GM21360 (cell line): Measurements from ENCODE around the gene RAB7A.
"Not testable (repeated sequence)": the region's sequence is repeated elsewhere in the genome, so short reads cannot be mapped to it uniquely, and the experiment has no call there.

Experiments used
- ATAC-seq: cut with Tn5 transposase; IDR thresholded peaks from one replicate; pipeline ENCODE4 v1.9.1; 2021; ENCODE audit warnings: mild to moderate bottlenecking, moderate library complexity; ENCODE audit not compliant: unreplicated experiment

The RAB7A gene

DNA sequence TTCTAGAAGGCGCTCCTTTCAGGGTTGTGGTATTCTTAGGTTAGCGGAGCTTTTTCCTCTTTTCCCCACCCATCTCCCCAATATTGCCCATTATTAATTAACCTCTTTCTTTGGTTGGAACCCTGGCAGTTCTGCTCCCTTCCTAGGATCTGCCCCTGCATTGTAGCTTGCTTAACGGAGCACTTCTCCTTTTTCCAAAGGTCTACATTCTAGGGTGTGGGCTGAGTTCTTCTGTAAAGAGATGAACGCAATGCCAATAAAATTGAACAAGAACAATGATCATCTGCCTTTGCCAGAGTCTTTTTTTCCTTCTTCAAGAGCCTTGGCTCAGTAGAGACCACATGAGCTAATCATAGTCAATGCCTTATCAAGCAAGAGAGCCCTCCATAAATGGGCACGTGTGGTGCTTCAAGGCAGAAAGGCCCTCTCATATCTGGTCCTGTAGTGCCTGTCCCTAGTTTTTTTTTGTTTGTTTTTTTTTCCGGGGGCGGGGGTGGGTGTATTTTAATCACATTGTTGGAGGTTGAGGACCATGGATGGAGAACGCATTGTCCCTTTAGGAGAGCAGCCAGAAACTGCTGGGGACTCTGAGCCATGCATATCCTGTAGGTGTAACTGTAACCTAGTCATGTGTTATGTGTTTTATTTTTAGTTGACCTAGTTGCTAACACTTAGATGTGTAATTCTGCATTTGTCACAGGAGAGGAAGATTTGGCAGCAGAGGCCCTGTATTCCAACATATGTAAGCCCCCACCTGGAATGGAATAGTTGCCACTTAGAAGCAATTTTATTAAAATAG is 88.7 kb downstream of the RAB7A start:
- no peak for ATAC-seq

DNA sequence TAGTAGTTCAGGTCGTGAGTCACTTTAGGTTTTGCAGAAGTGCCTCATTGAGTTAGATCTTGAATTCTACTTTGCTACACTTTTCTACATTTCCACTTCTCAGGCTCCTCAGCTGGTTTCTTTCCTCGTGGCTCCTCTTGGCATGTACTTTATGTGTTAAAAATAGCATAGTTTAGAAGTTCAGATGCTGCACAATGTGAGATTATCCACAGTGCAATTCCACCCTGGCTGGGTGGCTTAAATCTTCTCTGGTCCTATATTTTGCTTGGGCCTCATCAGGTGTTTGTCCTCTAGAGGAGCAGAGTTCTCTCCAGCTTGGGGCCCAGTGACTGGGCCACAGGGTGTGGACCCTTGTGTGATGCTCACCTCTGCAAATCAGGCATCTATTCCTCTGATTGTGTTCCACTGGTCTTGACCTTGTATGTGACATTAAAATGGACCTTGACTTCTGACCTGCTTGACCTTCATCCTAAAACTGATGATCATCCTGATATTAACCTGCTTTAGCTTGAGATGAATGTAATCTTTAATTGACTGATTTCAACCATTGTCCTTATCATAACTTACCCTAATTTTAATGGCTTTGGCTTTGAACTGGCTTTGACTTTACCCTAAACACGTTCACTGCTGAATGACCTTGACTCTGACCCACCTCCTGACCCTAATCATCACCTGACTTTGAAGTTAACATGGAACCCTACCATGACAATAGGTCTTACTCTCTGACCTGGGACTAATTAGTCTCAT is 89.5 kb downstream of the RAB7A start:
- ATAC-seq, result no peak

DNA sequence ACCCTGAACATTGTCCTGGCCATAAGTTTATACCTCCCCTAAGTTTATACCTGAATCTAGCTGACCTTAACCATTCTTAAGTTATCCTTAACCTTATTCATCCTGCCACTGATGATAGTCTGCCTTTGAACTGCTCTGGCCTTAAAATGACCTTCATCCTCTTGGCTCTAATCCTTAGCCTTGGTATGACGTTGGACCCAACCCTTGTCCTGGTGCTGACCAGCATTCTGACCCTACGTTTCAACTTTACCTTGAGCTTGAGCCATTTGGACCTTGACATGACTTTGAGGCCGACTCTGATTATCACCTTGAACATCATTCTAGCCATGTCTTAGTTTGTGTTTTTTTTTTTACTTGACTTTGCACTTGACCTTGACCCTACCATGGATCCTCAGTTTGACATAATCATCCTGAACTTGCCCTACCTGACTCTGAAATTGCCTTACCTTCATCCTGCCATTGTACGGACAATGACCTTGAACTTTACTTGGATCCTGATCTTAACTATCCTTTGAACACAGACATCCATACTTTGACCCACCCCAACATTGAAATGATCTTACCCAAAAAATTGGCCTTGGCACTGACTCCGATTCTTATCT is 92.3 kb downstream of the RAB7A start:
- ATAC-seq, result no peak

DNA sequence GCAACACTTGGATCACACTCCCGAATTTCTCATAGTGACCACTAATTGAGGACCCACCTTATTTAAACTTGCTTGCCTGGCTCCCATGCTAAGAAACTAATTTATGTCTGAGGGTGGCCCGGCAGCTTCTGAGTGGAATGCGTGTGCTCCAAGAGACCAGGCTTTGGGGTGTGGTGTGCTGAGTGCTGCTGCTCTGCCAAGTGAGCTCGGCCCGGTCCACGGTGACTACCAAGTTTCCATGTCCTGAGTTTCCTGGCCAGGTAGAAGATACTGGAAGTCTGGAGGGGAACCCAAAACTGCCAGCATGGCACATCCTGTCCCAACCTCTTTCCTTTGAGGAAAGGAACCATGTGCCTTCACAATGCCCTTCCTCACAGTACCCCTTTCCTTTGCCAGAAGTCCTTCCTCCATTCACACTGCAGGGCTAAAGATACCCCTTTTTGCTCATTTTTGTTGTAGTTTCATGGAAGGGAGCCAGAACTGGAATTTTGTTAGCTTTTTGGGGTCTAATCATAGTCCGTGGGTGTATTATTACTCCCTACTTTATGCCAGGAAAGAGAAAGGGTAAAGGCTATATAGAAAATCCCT is 94.4 kb downstream of the RAB7A start:
- ATAC-seq, result no peak

DNA sequence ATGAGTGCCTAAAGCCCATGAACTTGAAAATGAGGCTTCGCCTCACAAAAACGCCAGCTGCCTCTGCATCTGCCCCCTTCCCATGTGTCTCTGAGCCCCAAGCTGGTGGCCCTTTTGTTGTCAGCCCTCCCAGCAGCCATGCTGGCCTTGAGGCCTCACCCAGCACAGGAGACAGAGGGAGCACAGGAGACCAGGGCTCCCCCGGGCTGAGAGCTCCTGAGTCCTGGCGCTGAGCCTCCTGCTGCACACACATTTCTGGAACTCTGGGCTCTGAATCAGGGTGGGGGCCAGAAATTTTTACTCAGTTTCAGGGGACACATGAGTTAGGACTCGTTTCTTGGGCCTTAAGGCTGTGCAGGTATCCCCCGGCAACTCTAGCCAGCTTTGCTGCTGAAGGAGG is 97.0 kb downstream of the RAB7A start:
- ATAC-seq, result no peak

DNA sequence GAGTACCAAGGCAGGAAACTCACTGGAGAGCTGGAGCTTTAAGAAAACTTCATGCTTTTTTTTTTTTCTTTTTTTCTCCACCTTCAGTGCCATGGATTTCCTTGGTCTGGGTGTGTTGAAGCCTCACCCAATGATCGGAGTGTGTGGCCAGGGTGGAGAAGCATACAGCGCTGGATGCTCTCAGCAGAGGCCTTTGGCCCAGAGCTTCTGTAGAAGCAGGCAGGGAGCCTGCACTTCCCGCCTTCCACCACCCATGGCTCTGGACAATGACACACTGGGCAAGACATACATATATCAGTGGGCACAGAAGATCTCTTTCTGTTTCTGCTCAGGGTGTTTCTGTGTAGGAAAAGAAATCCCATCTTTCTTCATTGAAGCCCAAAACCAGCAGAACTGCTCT is 97.6 kb downstream of the RAB7A start:
- ATAC-seq, result no peak

DNA sequence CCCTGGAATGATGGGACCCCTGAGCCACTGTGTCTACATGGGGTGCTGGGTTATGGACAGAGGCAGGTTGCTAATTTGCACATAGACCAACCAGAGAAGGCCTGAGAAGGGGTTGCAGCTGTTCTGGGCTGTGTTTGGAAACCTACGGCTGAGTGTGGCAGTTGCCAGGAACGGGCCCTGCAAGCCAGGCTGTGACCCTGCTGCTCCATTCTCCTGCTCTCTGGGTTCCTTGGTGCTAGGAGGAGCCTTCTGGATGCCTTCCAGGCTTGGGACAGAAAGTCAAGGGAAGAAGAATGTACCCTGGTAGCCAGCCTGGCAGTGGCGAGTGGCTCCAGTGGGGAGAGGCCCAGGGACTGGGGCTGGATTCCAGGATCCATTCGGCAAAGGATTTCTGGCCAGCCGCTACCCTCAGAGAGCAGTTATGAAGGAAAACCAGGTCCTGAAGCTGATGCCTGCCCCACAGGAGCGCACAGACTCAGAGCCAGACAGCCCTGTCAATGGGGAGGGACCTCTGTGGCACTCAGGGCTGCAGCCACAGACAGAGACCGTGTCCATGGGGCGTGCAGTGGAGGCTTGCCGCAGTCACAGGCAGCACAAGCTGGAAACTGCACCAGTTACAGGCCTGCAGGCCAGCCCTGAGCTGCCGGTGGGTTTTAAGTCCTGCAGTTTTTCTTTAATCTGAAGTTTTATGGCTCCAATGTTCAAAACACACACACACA is 98.3 kb downstream of the RAB7A start:
- no peak for ATAC-seq

DNA sequence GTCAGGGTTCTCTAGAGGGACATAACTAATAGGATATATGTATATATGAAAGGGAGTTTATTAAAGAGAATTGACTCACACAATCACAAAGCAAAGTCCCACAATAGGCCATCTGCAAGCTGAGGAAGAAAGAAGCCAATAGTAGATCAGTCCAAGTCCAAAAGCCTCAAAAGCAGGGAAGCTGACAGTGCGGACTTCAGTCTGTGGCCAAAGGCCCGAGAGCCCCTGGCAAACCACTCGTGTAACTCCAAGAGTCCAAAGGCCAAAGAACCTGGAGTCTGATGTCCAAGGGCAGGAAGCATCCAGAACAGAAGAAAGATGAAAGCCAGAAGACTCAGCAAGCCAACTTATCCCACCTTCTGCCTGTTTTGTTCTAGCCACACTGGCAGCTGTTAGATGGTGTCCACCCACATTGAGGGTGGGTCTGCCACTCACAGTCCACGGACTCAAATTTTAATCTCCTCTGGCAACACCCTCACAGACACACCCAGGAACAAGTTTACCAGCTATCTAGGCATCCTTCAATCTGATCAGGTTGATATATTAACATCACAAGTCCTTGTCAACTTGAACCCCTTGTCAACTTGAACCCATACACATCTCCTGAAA is 99.2 kb downstream of the RAB7A start:
- ATAC-seq, result no peak

DNA sequence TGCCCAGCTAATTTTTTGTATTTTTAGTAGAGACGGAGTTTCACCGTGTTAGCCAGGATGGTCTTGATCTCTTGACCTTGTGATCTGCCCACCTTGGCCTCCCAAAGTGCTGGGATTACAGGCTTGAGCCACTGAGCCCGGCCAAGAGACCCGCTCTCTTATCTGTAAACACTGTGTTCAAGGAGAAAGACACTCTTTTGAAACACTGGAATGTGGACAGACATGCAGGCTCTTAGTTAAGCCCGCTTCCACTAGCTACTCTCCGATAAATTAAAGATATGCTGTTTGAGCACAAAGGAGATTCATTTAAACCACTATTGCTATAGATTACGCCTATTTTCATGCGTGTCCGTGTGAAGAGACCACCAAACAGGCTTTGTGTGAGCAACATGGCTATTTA is 103.1 kb downstream of the RAB7A start:
- not testable (repeated sequence) for ATAC-seq

DNA sequence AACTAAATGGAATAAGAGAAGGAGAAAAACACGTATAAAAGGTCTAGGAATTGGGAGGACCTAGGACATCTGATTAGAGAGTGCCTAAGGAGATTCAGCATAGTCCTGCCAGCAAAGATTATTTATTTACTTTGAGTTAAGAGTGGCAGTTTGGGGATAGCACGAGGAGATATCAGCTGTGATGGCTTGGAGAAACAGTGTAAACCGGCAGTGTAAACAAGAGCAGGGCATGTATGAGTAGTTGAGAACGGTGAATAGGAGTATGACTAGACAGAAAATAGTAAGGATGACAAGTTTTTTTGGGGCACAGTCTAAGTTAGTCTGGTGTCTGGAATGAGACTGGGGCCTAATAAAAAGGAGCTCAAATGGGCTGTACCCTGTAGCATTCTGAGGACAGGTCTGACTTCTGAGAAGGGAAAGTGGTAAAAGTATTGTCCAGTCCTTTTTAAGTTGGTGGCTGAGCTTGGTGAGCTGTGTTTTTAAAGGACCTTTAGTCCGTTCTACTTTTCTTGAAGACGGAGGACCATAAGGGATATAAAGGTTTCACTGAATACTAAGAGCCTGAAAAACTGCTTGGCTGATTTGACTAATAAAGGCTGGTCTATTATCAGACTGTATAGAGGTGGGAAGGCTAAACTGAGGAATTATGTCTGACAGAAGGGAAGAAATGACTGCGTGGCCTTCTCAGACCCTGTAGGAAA is 104.1 kb downstream of the RAB7A start:
- not testable (repeated sequence) for ATAC-seq

DNA sequence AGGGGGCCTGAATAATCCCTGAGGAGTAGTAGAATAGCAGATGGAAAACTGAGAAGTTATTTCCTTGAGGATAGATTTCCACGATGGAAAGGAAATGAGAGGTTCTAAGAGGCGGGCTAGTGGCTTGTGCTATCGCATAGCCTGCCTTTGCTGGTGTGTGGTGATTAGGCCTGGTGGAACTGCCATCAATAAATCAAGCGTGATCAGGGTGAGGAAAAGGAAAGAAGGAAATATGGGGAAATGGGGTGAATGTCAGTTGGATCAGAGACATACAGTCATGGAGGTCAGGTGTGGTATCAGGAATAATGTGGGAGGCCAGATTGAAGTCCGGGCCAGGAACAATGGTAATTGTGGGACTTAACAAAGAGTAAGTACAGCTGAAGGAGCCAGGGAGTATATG is 104.8 kb downstream of the RAB7A start:
- not testable (repeated sequence) for ATAC-seq

DNA sequence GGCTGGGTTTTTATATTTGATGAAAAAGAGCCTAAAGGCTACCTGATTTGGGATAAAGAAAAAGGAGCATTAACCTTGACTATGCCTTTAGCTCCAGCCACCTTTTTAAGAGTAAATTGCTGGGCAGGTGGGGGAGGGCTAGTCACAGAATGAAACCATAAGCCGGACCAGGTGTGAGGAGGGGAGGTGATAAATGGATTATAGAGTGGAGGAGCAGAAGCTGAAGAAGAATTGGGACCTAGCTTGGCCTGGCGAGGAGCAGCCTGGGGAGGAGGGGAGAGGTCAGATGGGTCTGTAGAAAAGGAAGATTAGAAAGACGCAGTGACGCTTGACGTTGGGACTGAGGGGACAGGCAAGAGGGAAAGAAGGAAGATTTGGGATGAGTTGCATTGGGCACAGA is 107.0 kb downstream of the RAB7A start:
- ATAC-seq, result not testable (repeated sequence)

DNA sequence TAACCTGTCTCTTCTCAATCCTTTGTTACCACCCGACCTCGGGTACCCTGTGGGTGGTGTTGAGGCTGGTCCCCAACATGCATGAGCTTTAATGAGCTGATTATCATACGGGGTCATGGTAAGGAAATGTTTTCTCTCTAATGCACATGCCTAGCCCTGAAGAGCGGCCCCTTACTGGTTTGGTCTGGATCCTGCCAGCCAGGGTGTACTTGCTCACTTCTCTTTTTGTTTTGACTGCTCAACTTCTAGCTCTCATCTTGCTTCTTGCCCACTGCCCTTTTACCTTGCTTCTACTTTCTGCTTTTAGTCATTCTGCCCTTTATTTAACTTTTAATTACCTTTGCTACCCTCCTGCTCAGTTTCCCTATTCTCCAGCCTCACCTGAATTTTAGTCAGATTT is 109.1 kb downstream of the RAB7A start:
- no peak for ATAC-seq

DNA sequence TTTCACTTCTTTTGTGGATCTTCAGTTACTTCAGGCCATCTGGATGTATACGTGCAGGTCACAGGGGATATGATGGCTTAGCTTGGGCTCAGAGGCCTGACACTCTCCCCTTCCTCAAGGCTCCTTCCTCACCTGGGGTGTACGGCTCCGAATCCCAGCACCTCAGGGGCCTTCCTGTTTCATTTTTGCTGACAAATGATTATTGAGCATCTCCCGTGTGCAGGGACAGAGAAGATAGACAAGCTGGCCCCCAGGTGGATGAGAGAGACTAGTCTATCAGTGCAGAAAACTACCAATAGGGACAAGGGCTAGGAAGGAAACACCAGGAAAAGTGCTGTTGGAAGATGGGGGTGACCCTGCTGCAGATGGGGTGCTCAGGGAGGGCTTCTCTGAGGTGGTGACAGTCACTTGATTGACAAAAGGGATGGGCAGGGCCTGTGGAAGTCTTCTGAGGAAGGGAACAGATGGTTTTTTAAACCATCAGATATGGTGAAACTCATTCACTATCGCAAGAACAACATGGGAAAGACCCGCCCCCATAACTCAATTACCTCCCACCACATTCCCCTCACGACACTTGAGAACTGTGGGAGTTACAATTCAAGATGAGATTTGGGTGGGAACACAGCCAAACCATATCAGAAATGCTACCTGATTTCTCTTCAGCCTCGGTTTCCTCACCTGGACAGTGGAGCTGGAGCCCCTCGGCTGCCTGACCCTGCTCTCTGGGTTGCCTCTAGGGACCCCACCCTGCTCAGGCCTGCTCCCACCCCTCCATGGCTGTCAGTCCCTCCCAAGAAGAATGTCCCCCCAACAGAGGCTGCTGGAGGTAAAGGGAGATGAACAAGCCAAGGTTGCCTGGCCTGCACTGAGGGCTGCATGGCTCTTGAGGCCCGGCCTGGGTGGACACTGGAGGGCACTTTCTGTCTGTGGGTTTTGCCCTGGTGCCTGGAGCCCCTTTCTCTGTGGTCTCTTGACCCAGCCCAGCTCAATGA is 116.2 kb downstream of the RAB7A start:
- ATAC-seq, result no peak

DNA sequence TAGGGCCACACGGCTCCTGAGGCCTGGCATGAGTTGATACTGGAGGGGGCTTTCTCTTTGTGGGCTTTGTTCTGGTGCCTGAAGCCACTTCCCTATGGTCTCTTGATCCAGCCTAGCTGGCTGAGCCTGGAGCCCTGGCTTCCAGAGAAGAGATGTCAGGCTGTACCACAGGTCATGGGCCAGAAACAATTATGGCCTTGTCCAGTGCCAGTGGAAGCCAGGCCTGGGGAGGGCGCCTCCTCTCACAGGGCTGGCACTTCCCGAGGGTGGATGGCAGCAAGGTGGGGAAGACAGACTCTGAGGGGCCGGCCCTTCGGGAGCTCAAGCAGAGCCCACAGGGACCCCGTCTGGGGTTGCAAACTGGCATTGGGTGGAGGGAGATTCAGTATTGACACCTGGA is 118.5 kb downstream of the RAB7A start:
- ATAC-seq, result no peak

DNA sequence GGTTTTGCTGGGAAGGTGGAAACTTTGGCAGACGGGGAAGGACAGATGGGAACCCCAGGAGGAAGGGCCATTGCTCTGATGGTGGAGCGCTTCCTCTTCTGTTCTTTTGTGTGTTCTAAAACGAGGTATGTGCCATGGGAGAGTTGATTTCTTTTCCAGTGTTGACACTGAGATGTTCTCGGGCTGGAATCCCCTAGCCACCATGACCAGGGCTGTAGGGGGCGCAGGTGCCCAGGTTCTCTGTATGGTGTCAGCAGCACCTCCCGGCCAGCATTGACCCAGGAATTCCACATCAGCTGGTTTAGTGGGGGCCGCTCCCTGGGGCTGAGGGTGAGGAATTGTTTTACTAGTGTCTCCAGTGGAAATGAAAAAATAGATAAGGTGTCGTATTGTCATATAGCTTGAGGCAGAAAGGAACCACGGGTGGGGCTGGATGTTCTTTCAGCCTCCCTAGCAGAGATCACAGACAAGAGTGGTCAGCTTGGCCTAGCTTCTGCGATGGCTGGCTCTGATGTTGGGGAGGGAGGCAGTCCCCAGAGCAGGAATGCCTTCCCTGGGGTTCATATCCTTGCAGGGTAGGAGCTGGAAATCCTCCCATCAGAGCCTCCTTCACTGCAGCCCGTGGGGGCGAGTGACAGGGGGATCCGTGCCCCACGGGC is 119.3 kb downstream of the RAB7A start:
- ATAC-seq, result no peak

DNA sequence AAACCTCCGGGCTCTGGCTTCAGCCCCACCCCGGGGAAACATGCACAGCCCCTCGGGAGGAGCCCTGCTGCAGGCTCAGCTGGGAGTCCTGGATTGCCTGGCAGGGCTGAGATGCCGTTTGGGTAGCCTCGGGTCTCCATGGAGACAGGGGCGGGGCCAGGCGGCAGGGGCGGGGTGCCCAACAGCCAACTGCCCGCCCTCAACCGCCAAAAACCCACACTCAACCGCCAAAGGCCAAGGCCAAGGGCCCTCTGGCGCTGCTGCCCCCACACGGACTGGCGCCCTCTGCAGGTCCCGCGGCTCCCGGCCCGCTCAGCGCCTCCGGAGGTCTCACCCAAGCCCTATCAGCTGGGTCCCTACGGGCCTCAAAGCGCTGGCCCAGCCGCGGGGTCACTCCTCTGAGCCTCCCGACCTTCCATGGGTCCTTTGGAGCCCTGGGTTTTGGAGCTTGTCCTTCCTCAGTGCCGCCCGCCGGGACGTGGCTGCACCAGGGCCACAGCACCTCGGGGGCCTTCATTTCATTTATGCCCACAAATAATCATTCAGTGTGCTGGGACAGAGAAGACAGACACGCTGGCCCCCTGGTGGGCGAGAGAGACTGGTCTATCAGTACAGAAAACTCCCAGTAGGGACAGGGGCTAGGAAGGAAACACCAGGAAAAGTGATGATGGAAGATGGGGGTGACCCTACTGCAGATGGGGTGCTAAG is 119.9 kb downstream of the RAB7A start:
- ATAC-seq, result peak; percentile 58

DNA sequence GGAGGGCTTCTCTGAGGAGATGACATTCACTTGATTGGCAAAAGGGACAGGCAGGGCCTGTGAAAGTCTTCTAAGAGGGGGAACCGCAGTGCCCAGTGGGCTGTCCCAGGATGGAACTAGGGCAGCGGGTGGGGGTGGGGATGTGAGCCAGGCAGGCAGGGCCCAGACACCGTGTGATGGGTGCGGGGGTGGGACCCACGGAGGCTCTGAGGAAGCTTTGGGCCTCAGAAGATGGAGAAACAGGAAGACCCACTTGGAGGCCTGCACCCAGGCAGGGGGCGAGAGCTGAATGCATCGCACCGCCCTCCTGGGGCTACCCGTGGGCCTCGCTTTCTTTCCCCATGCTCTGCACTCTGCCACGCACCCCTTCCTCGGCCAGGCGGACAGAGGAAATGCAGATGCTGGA is 120.5 kb downstream of the RAB7A start:
- no peak for ATAC-seq
